NCI-H774 (cell line): Measurements from ENCODE around the gene TMEM205.
A peak's percentile ranks its signal among the peaks of the same experiment; 100 is the strongest.

Experiments used
- DNase-seq: peaks from one replicate; lab custom pipeline; 2025; lab: John Stamatoyannopoulos, UW

Gene TMEM205

DNA sequence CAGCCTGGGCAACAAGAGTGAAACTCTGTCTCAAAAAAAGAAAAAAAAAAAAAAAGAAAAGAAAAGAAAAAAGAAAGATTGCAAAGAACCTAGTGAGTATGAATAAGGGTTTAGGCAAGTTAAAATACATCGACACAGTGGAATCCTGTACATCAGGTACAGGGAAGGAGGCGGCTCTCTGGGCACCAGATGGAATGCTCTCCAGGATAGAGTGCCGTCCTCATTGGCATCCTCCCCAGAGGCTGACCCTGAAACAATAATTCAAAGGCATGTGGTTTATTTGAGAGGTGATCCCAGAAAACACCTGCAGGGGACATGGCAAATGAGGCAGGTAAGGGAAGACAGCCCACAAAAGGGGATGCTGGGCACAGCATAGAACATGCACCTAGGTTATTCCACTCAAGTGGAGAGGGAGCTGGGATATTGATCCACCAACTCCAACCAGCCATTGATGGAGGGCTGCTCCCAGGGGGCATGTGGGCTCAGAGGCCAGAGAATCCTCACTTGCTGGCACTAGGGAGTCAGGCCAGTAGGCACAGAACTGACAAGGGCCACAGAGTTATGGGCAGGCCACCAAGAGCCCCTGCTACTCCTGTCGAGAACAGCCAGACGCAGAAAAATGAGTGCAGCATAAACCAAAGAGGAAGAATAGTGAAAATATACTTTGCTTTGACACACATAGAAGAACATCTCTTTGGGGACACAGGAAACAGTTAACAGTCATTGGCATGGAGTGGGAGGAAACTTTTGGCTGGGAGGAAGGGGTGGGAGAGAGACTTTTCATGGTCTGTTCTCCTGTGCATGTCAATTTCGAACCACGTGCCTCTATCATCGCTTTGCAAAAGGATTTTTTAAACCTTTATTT lies 45.9 kb downstream of the TMEM205 start:
- no peak for DNase-seq

DNA sequence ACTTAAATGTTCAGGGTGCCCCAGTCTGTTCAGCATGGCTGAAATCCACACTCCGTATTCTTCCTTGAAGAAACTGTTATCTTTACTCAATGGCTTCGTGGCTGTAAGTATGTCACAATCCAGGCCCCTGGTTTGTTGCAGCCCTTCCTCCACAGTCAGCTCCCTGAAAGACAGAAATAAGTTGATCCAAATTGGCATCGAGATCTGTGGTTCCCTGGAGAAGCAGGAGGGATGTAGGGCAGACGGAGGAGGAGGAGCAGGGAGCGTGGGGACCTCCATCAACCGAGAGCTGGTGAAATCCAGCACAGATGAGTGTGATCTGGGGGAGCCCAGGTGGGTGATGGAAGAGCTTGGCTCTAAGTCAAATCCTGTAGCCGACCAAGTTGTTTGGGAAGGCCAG lies 49.8 kb downstream of the TMEM205 start:
- no peak for DNase-seq

DNA sequence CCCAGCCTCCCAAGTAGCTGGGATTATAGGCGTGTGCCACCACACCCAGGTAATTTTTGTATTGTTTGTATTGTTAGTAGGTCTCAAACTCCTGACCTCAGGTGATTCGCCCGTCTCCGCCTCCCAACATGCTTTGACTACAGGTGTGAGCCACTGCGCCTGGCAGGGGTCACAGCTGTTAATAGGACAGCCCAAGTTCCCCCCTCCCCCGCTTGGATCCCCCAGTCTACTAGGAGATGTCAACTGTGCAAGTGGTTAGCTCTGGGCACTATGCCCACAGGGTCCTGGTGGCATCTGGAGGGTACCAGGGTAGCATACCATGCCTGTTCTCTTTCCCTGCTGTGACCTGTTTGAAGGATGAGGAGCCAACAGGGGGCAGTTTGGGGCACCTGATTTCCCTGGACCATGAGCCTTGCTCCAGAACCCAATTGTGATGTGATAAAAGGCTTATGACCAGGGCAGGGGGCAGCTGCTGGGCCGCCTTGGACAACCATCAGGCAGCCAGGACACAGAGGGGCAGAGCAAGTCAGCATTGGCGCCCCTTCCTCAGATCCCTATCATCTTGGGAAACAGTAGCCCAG lies 50.3 kb downstream of the TMEM205 start, which contains the start of gene TSPAN16:
TSPAN16 (plus strand) TSS at position 496 of the 581 bp plus-strand sequence. CDS start 138 bp downstream, outside the sequence.
- DNase-seq = no peak

DNA sequence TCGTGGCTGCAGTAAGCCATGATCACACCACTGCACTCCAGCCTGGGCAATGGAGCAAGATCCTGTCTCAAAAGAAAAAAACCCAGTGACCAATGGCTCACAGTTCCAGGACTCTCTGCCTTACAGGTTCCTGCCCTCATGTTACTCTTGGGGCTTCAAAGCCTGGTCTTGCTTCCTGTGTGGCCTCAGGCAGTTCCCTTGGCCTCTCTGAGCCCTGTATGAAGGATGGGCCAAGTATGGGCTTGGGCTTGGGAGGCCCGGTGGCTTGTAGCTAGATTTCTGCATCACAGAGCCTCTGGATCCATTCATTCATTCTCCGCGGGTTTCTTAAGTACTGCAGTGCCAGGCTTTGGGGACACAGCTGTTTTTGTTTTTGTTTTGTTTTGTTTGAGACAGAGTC lies 50.9 kb downstream of the TMEM205 start:
- DNase-seq = no peak

DNA sequence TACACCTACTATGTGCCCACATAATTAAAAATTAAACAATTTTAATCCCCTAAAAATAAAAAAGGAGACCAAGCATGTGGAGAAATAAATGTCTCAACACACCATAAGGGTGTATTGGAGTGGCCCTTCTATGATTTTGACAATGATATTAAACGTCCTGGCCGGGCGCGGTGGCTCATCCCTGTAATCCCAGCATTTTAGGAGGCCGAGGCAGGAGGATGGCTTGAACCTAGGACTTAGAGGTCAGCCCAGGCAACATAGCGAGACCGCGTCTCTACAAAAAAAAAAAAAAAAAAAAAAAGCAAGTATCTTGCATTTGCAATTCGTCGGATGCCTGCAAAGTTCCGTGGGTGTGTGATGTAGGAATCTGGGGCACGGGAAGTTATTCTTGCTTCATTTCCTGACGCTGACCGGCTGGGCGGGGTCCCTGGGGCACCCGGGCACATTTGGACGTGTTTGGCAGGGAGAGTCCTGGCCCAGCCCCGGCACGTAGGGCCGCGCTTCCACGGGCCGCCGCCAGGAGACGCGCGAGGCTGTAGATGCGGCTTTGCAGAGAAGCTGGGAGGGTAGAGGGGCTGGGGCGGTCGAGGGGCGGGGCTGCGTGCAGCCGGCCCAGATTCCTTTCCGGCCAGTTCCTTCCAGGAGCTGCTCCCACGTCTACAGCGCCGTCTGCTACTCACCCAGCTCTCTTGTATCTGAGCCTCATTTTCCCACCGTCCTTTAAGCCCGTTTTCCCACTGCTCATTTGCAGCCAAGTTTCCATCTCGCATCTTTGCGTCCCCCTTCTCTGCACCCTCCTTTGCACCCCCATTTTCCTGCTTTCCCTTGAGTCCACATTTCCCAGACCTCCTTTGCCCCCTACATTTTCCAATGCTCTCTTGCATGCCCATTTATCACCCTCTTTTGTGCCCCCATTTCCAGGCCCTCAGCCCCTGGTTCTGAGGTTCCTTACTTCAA lies 52.4 kb downstream of the TMEM205 start:
- peak; percentile 79 for DNase-seq
